Measurements from ENCODE around the gene SMC5.

The SMC5 gene

GRCh38 chr9:70395652-70396051, 136.9 kb downstream of the SMC5 start:
- no peak for TF ChIP-seq TCF12 (IDR thresholded peaks at IDR 0.05; ENCODE audit: low read depth)
- no peak for TF ChIP-seq TAF1 (IDR thresholded peaks at IDR 0.05; ENCODE audit: low read depth)
- TF ChIP-seq CREB1 (IDR thresholded peaks at IDR 0.05; ENCODE audit: low read depth): no peak
- TF ChIP-seq, protein P1, sequence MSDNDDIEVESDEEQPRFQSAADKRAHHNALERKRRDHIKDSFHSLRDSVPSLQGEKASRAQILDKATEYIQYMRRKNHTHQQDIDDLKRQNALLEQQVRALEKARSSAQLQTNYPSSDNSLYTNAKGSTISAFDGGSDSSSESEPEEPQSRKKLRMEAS (IDR thresholded peaks at IDR 0.05): no peak
- TF ChIP-seq RAD21 (IDR thresholded peaks at IDR 0.05; ENCODE audit: low read depth): no peak
- TF ChIP-seq ZBTB7A (IDR thresholded peaks at IDR 0.05; ENCODE audit: low read depth): no peak
- no peak for TF ChIP-seq YY1 (IDR thresholded peaks at IDR 0.05; ENCODE audit: low read depth)
- TF ChIP-seq EGR1 (IDR thresholded peaks at IDR 0.05): no peak
- TF ChIP-seq NFIC (IDR thresholded peaks at IDR 0.05): no peak
- TF ChIP-seq FOXM1 (IDR thresholded peaks at IDR 0.05; ENCODE audit: borderline replicate concordance, low read depth): no peak
- no peak for TF ChIP-seq CEBPB (IDR thresholded peaks at IDR 0.05)
- TF ChIP-seq, protein P2, sequence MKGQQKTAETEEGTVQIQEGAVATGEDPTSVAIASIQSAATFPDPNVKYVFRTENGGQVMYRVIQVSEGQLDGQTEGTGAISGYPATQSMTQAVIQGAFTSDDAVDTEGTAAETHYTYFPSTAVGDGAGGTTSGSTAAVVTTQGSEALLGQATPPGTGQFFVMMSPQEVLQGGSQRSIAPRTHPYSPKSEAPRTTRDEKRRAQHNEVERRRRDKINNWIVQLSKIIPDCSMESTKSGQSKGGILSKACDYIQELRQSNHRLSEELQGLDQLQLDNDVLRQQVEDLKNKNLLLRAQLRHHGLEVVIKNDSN (IDR thresholded peaks at IDR 0.05): no peak
- TF ChIP-seq TEAD4 (IDR thresholded peaks at IDR 0.05): no peak
- no peak for TF ChIP-seq EP300 (IDR thresholded peaks at IDR 0.05; ENCODE audit: borderline replicate concordance)
- no peak for TF ChIP-seq REST (IDR thresholded peaks at IDR 0.05; ENCODE audit: low read depth)

- TF ChIP-seq TAF1 (IDR thresholded peaks at IDR 0.05; ENCODE audit: low read depth) (no peak), RAD21 (IDR thresholded peaks at IDR 0.05; ENCODE audit: low read depth) (no peak), TEAD4 (IDR thresholded peaks at IDR 0.05) (no peak), CREB1 (IDR thresholded peaks at IDR 0.05; ENCODE audit: low read depth) (no peak), TCF12 (IDR thresholded peaks at IDR 0.05; ENCODE audit: low read depth) (no peak)
- TF ChIP-seq, protein P2 (IDR thresholded peaks at IDR 0.05): no peak
Measured at GRCh38 chr9:70398145-70398556, 139.4 kb downstream of the SMC5 start.

DNA sequence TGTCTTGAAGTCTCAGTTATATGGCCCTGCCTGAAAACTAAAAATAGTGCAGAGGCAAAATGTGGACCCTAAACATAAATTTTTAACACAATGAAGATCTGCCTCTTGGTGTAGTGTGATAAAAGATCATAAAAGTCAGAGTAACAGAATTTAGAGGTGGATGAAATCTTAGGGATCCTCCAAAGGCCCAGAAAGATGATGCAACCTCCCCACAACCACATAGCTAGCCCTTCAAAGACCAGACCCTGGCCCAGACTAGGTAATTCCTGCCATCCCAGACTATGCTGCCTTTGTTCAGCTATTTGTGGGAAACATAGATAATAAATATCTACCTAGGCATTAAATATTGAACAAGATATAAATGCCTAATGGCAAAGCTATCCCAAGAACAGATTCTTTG, 140.4 kb downstream of the SMC5 start:
- TF ChIP-seq EP300 (IDR thresholded peaks at IDR 0.05; ENCODE audit: borderline replicate concordance): no peak

GRCh38 chr9:70400107-70400892, 141.5 kb downstream of the SMC5 start:
- TF ChIP-seq RAD21 (IDR thresholded peaks at IDR 0.05; ENCODE audit: low read depth) (no peak), NFIC (IDR thresholded peaks at IDR 0.05) (no peak), EP300 (IDR thresholded peaks at IDR 0.05; ENCODE audit: borderline replicate concordance) (no peak), CEBPB (IDR thresholded peaks at IDR 0.05) (no peak), YY1 (IDR thresholded peaks at IDR 0.05; ENCODE audit: low read depth) (no peak), ZBTB7A (IDR thresholded peaks at IDR 0.05; ENCODE audit: low read depth) (no peak), FOXM1 (IDR thresholded peaks at IDR 0.05; ENCODE audit: borderline replicate concordance, low read depth) (no peak), TCF12 (IDR thresholded peaks at IDR 0.05; ENCODE audit: low read depth) (no peak), CREB1 (IDR thresholded peaks at IDR 0.05; ENCODE audit: low read depth) (no peak), REST (IDR thresholded peaks at IDR 0.05; ENCODE audit: low read depth) (no peak), TAF1 (IDR thresholded peaks at IDR 0.05; ENCODE audit: low read depth) (no peak), TEAD4 (IDR thresholded peaks at IDR 0.05) (no peak), EGR1 (IDR thresholded peaks at IDR 0.05) (no peak)
- TF ChIP-seq, protein P2 (IDR thresholded peaks at IDR 0.05): no peak
- TF ChIP-seq, protein P1 (IDR thresholded peaks at IDR 0.05): no peak

- TF ChIP-seq TEAD4 (IDR thresholded peaks at IDR 0.05) (no peak), TCF12 (IDR thresholded peaks at IDR 0.05; ENCODE audit: low read depth) (no peak), EGR1 (IDR thresholded peaks at IDR 0.05) (no peak), REST (IDR thresholded peaks at IDR 0.05; ENCODE audit: low read depth) (no peak), EP300 (IDR thresholded peaks at IDR 0.05; ENCODE audit: borderline replicate concordance) (no peak), CREB1 (IDR thresholded peaks at IDR 0.05; ENCODE audit: low read depth) (no peak), FOXM1 (IDR thresholded peaks at IDR 0.05; ENCODE audit: borderline replicate concordance, low read depth) (no peak), YY1 (IDR thresholded peaks at IDR 0.05; ENCODE audit: low read depth) (no peak)
- TF ChIP-seq, protein P2 (IDR thresholded peaks at IDR 0.05): no peak
- TF ChIP-seq, protein P1 (IDR thresholded peaks at IDR 0.05): no peak
Measured at GRCh38 chr9:70402213-70402612, 143.4 kb downstream of the SMC5 start.

Measured in Ishikawa (cell line).